Frontal cortex (tissue), 4 donors: Measurements from ENCODE around the gene COX4I1. TPM values are rescaled to one million over a fixed set of nuclear protein-coding genes. Genes with fewer than 3 reads are reported as not detected.

ENCODE experiments used
- DNase-seq, 2 donors: peaks; one replicate each; pipeline ENCODE4 v3.0.0; 2012; ENCODE audit warnings: low spot score in 2 of 2
- FAIRE-seq: peaks from 2 replicates; lab custom pipeline; 2012; peaks lifted over from hg19 to GRCh38; lab: Jason Lieb, UNC
- total RNA-seq: library from RNA; depleted of rRNA; stranded (reverse); fragments of >200 nt; gene quantifications from one replicate; pipeline ENCODE4 v1.2.3, GENCODE V29; 2014
- donor health status: control.
- donor health status: control.
- donor health status: control.

COX4I1 gene
- total RNA-seq, 1 donor from 2014 or later = 228 TPM

- DNase-seq (no peak), FAIRE-seq (no peak)
Measured at GRCh38 chr16:85820604-85821372, 21.3 kb downstream of the COX4I1 start.

DNA sequence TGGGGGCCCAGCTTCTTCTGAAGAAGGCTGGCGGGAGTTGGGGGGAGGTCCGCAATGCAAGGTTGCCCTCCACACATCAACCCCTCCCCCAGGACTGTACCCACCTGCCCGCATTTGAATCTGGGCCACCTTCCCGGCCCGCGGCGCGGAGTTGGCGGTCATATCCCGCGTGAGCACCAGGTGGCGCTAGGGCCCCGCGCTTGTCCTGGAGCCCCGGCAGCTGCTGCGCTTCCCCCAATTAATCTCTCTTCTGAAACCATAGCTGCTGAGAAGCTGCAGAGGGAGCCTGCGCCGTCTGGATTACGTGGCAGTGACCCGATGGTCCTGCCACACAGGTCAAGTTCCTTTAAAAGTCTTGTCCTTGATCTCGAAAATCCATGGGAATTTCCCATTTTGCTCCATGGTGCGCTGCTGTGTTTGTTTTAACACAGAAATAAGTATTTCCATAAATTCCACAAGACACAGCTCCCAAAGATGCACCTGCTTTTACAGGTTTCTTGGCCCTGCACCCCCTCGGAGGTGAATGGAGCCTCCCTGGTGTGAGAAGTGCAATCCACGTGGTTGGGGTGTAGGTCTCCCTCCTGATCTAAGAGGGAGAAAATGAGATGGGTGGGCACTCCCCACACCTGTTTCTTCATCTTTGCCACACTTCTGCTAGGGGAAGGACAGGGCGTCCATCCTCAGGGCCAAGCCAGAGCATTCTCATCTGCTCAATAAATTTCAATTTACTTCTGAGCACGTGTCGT lies 22.1 kb downstream of the COX4I1 start:
- DNase-seq (peak; percentile 76 to 91), FAIRE-seq (no peak)

DNA sequence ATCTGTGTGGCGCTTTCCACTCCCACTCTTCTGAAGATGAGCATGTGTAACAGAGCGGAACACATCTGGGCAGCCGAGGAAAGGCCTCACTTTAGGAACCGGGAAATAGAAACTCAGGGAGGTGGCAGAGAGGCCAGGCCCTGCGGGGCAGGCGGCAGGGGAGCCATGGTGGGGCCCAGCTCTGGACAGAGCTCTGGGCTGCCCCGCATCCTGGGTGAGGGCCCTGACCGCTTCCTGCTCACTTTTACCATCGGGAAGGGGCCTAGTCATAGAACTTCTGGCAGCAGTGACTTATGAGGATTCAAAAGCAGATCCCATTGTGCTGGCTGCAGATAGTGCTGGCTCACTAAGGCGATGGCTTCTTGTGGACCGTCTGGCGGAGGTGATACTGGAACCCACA lies 22.6 kb downstream of the COX4I1 start:
- FAIRE-seq (no peak), DNase-seq (no peak)

DNA sequence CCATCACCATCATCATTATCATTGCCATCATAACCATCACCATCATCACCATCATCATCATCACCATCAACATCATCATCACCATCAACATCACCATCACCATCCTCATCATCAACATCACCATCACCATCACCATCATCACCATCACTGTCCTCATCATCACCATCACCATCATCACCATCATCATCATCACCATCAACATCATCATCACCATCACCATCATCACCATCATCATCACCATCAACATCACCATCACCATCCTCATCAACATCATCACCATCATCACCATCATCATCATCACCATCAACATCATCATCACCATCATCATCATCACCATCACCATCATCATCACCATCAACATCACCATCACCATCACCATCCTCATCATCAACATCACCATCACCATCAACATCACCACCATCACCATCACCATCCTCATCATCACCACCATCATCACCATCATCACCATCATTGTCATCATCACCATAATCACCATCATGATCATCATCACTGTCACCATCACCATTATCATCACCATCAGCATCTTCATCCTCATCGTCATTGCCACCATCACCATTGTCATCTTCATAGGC lies 23.9 kb downstream of the COX4I1 start:
- no peak for FAIRE-seq
- DNase-seq = no peak

- FAIRE-seq = no peak
- no peak for DNase-seq
Measured at GRCh38 chr16:85824161-85825135, 25.0 kb downstream of the COX4I1 start.

DNA sequence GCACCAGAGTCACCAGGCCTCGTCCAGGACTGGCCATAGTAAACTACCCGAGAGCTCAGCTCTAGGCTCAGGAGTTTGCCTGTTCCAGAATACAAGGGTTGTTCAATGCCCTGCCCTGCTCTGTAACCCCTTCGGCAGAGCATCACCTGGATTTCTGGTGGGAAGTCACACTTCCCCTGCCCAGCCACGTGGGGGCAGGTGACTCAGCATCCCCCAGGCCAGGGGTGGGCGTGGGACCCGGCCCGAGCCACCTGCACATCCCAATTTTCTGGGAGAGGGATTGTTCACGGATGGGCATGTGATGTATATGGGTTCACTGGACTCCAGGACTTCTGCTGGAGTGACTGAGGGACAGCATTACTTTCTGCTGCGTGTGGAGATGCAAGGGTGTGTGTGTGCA lies 25.8 kb downstream of the COX4I1 start:
- no peak for FAIRE-seq
- no peak for DNase-seq

DNA sequence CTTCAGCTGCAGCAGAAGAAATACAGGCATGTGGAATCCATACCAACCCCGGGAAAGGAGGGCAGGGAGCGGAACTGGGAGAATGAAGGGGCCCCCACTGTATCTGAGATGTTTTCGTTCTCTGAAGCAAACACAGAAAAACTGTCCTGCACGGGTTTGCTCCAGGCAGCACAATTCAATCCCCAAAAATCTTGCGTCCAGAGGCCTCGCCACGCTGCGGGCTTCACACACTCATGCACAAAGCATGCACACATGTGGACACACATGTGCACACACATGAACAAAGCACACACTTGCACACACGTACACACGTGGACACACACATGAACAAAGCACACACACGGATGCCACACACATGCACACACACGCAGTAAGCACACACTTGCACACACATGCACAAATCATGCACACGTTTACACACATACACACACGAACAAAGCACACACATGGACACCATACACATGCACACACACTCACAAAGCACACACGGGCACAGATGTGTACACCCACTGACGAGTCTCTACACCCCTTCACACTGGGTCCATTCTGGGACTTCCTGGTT lies 27.3 kb downstream of the COX4I1 start:
- no peak for DNase-seq

DNA sequence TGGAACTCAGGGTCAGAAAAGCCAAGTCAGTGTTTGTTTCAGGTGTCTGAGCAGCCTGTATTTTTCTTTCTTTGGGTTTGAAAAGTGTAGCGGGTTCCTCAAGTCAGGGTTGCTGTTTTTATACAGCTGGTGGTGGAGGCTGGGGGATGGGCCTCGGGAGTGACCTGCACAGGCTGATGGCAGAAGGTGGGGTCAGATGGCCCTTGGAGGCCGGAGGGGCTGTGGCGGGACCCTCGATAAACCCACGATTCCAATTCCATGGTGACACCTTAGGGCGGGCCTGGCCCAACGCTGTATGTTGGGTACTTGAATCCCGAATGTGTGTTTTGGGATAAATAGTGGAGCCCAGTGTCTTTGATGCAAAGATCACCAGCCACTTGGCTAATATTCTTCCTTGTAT lies 28.7 kb downstream of the COX4I1 start:
- FAIRE-seq = no peak
- no peak for DNase-seq

More for the DNA sequence above, 27.3 kb downstream of the COX4I1 start:
- FAIRE-seq = no peak

- no peak for DNase-seq
- no peak for FAIRE-seq
Measured at GRCh38 chr16:85829171-85829719, 29.8 kb downstream of the COX4I1 start.

GRCh38 chr16:85829751-85830445 lies 30.4 kb downstream of the COX4I1 start:
- FAIRE-seq (no peak), DNase-seq (no peak)

DNA sequence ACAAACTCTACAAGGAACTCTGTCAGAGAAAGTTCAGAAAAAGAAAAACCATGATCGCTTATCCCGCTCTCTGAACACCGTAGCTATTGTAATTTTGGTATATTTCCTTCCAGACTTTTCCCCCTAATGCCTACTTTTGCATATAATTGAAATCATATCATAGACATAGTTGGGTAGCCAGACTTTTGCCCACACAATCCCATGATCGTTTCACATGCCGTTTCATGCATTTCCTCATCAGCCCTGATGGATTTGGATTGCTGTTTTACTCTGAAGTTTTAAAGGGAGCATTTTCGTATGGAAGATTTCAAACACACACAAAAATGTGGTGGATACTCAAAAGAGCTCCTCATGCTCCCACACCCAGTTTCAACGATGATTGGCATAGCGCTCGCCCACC lies 31.3 kb downstream of the COX4I1 start:
- no peak for FAIRE-seq
- no peak for DNase-seq

GRCh38 chr16:85832570-85833218 lies 33.2 kb downstream of the COX4I1 start:
- DNase-seq = no peak
- FAIRE-seq = no peak

GRCh38 chr16:85833219-85833920 lies 33.9 kb downstream of the COX4I1 start:
- DNase-seq (no peak), FAIRE-seq (no peak)

GRCh38 chr16:85834741-85835140 lies 35.2 kb downstream of the COX4I1 start:
- no peak for DNase-seq
- no peak for FAIRE-seq

GRCh38 chr16:85835227-85835751 lies 35.8 kb downstream of the COX4I1 start:
- DNase-seq = no peak
- no peak for FAIRE-seq

GRCh38 chr16:85835956-85836705 lies 36.6 kb downstream of the COX4I1 start:
- DNase-seq = no peak
- no peak for FAIRE-seq
